ENCODE data around the gene PTPRG.

DNA sequence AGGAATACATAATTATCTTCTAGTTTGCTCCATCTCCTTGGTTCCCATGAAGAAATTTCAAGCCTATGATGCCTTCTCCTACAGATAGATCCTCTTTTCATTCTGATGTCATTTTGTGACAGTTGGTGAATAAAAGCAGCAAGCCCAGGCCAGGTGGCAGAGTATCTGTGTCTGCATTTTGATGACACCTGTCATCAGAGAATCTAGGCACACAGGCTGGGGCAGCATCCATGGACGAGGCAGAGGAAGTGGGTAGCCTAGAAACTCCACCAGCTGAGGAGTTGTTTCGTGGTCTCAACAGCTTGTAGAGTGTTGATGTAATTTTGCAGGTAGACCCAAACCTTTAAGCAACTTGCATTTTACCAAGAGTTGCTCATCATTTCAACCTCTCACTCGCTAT, 542.2 kb downstream of the PTPRG start:
- no peak for TF ChIP-seq EZH2 (IDR thresholded peaks at IDR 0.05; ENCODE audit: low read length, unreplicated experiment)
- TF ChIP-seq, protein P1, sequence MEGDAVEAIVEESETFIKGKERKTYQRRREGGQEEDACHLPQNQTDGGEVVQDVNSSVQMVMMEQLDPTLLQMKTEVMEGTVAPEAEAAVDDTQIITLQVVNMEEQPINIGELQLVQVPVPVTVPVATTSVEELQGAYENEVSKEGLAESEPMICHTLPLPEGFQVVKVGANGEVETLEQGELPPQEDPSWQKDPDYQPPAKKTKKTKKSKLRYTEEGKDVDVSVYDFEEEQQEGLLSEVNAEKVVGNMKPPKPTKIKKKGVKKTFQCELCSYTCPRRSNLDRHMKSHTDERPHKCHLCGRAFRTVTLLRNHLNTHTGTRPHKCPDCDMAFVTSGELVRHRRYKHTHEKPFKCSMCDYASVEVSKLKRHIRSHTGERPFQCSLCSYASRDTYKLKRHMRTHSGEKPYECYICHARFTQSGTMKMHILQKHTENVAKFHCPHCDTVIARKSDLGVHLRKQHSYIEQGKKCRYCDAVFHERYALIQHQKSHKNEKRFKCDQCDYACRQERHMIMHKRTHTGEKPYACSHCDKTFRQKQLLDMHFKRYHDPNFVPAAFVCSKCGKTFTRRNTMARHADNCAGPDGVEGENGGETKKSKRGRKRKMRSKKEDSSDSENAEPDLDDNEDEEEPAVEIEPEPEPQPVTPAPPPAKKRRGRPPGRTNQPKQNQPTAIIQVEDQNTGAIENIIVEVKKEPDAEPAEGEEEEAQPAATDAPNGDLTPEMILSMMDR (conservative IDR thresholded peaks at IDR 0.05; ENCODE audit: low read depth, low read length) = no peak

Data from PC-3 (cell line).